Thyroid gland (tissue), 4 donors: ENCODE results near the gene KCNQ2.

Experiments used
- CTCF ChIP-seq, 6 experiments: fragments of 200-600 bp in 3 of 6; fragments of 450-650 bp in 3 of 6; sonication (generic) in 3 of 6; IDR thresholded peaks; one replicate each; pipeline ENCODE4 v1.5.1; 2016 to 2019; ENCODE audit warnings: antibody characterized with exemption in 6 of 6, mild to moderate bottlenecking in 2 of 6, inconsistent platforms in 1 of 6, moderate library complexity in 1 of 6
- POLR2A ChIP-seq, 2 donors: fragments of 450-650 bp; IDR thresholded peaks; one replicate each; pipeline ENCODE4 v1.6.1; 2017; ENCODE audit warnings: antibody characterized with exemption in 2 of 2, mild to moderate bottlenecking in 2 of 2, moderate library complexity in 1 of 2

- TF ChIP-seq CTCF (IDR thresholded peaks at IDR 0.05), result no peak
- no peak for TF ChIP-seq POLR2A (IDR thresholded peaks at IDR 0.05)
These were observed 50.5 kb downstream of the KCNQ2 start for GRCh38 chr20:63421913-63422312.
